ENCODE data around the gene FAM184A.

FAM184A gene

GRCh38 chr6:119030759-119031158 is 47.7 kb downstream of the FAM184A start:
- Histone ChIP-seq H3K4me1 (ENCODE audit: insufficient read depth, poor library complexity, severe bottlenecking) (no peaks in the 10 kb centered on the region), H3K36me3 (ENCODE audit: low read depth) (no peaks in the 10 kb centered on the region), H3K27me3 (ENCODE audit: insufficient read depth, poor library complexity, severe bottlenecking) (no peaks in the 10 kb centered on the region), H3K27ac (ENCODE audit: poor library complexity, severe bottlenecking) (no peak overlapping the region), H3K4me3 (ENCODE audit: severe bottlenecking) (no peak overlapping the region), H3K9me3 (ENCODE audit: severe bottlenecking) (no peaks in the 10 kb centered on the region)
- no peak for TF ChIP-seq CTCF (IDR thresholded peaks at IDR 0.05; ENCODE audit: poor library complexity, severe bottlenecking)
- DNase-seq (ENCODE audit: low spot score), result no peak
- no peak for ATAC-seq (ENCODE audit: low read depth)

- no peak for TF ChIP-seq CTCF (IDR thresholded peaks at IDR 0.05; ENCODE audit: poor library complexity, severe bottlenecking)
- Histone ChIP-seq H3K9me3 (ENCODE audit: severe bottlenecking) (no peaks in the 10 kb centered on the region), H3K36me3 (ENCODE audit: low read depth) (no peaks in the 10 kb centered on the region), H3K4me3 (ENCODE audit: severe bottlenecking) (no peak overlapping the region), H3K27me3 (ENCODE audit: insufficient read depth, poor library complexity, severe bottlenecking) (no peaks in the 10 kb centered on the region), H3K27ac (ENCODE audit: poor library complexity, severe bottlenecking) (no peak overlapping the region), H3K4me1 (ENCODE audit: insufficient read depth, poor library complexity, severe bottlenecking) (no peaks in the 10 kb centered on the region)
- DNase-seq (ENCODE audit: low spot score) (no peak), ATAC-seq (ENCODE audit: low read depth) (no peak)
Measured at GRCh38 chr6:119028091-119028490, 50.4 kb downstream of the FAM184A start.

GRCh38 chr6:119027465-119027864 is 51.0 kb downstream of the FAM184A start:
- ATAC-seq (ENCODE audit: low read depth), result no peak
- Histone ChIP-seq H3K27me3 (ENCODE audit: insufficient read depth, poor library complexity, severe bottlenecking) (no peaks in the 10 kb centered on the region), H3K36me3 (ENCODE audit: low read depth) (no peaks in the 10 kb centered on the region), H3K27ac (ENCODE audit: poor library complexity, severe bottlenecking) (no peak overlapping the region), H3K9me3 (ENCODE audit: severe bottlenecking) (no peaks in the 10 kb centered on the region), H3K4me1 (ENCODE audit: insufficient read depth, poor library complexity, severe bottlenecking) (no peaks in the 10 kb centered on the region), H3K4me3 (ENCODE audit: severe bottlenecking) (no peak overlapping the region)
- no peak for DNase-seq (ENCODE audit: low spot score)
- no peak for TF ChIP-seq CTCF (IDR thresholded peaks at IDR 0.05; ENCODE audit: poor library complexity, severe bottlenecking)

GRCh38 chr6:119026822-119027221 is 51.6 kb downstream of the FAM184A start:
- Histone ChIP-seq H3K36me3 (ENCODE audit: low read depth) (no peaks in the 10 kb centered on the region), H3K4me3 (ENCODE audit: severe bottlenecking) (no peak overlapping the region), H3K27ac (ENCODE audit: poor library complexity, severe bottlenecking) (no peak overlapping the region), H3K27me3 (ENCODE audit: insufficient read depth, poor library complexity, severe bottlenecking) (no peaks in the 10 kb centered on the region), H3K9me3 (ENCODE audit: severe bottlenecking) (no peaks in the 10 kb centered on the region), H3K4me1 (ENCODE audit: insufficient read depth, poor library complexity, severe bottlenecking) (no peaks in the 10 kb centered on the region)
- no peak for ATAC-seq (ENCODE audit: low read depth)
- no peak for TF ChIP-seq CTCF (IDR thresholded peaks at IDR 0.05; ENCODE audit: poor library complexity, severe bottlenecking)
- no peak for DNase-seq (ENCODE audit: low spot score)

- H3K27ac ChIP-seq (ENCODE audit: poor library complexity, severe bottlenecking), result no peak overlapping the region
- no peaks in the 10 kb centered on the region for H3K36me3 ChIP-seq (ENCODE audit: low read depth)
- no peak for TF ChIP-seq CTCF (IDR thresholded peaks at IDR 0.05; ENCODE audit: poor library complexity, severe bottlenecking)
- DNase-seq (ENCODE audit: low spot score) (no peak), ATAC-seq (ENCODE audit: low read depth) (no peak)
- no peaks in the 10 kb centered on the region for H3K27me3 ChIP-seq (ENCODE audit: insufficient read depth, poor library complexity, severe bottlenecking)
- no peaks in the 10 kb centered on the region for H3K9me3 ChIP-seq (ENCODE audit: severe bottlenecking)
- H3K4me3 ChIP-seq (ENCODE audit: severe bottlenecking), result no peak overlapping the region
- H3K4me1 ChIP-seq (ENCODE audit: insufficient read depth, poor library complexity, severe bottlenecking), result no peaks in the 10 kb centered on the region
Measured at GRCh38 chr6:119025793-119026192, 52.7 kb downstream of the FAM184A start.
